ENCODE data around the gene PIPOX.

- TF ChIP-seq CTCF (IDR thresholded peaks at IDR 0.05; ENCODE audit: low read length) (no peak), EZH2 (IDR thresholded peaks at IDR 0.05; ENCODE audit: borderline replicate concordance, low read length) (no peak)
Observed at GRCh38 chr17:29099527-29099926, 56.6 kb downstream of the PIPOX start.
